HG02885 (cell line): Measurements from ENCODE around the gene NUDT2.
A peak's percentile ranks its signal among the peaks of the same experiment; 100 is the strongest.
"Not testable (repeated sequence)": the region's sequence is repeated elsewhere in the genome, so short reads cannot be mapped to it uniquely, and the experiment has no call there.

ENCODE experiments used
- ATAC-seq: cut with Tn5 transposase; IDR thresholded peaks from one replicate; pipeline ENCODE4 v1.9.1; 2021; ENCODE audit warnings: mild to moderate bottlenecking; ENCODE audit not compliant: unreplicated experiment, poor library complexity

Gene NUDT2

GRCh38 chr9:34368796-34369195, 39.4 kb downstream of the NUDT2 start:
- ATAC-seq = not testable (repeated sequence)

DNA sequence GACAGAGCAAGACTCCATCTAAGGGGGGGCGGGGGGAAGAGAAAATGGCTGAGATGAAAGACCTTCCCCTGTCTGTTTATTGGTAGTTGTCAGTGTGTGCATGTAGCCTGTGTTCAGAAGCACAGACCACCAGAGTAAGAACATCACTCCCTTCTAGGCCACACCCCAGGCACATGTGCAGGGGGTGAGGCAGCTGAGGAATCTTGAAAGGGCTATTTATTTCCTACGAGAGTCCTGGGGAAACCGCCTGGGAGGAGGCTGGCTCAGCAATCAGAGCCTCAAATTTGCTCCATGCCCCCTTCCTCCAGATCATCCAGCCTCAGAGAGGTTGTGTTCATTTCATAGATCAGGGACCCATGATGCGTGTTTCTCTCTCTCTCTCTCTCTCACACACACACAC, 40.3 kb downstream of the NUDT2 start:
- ATAC-seq = no peak

GRCh38 chr9:34370335-34370969, 41.1 kb downstream of the NUDT2 start:
- no peak for ATAC-seq

DNA sequence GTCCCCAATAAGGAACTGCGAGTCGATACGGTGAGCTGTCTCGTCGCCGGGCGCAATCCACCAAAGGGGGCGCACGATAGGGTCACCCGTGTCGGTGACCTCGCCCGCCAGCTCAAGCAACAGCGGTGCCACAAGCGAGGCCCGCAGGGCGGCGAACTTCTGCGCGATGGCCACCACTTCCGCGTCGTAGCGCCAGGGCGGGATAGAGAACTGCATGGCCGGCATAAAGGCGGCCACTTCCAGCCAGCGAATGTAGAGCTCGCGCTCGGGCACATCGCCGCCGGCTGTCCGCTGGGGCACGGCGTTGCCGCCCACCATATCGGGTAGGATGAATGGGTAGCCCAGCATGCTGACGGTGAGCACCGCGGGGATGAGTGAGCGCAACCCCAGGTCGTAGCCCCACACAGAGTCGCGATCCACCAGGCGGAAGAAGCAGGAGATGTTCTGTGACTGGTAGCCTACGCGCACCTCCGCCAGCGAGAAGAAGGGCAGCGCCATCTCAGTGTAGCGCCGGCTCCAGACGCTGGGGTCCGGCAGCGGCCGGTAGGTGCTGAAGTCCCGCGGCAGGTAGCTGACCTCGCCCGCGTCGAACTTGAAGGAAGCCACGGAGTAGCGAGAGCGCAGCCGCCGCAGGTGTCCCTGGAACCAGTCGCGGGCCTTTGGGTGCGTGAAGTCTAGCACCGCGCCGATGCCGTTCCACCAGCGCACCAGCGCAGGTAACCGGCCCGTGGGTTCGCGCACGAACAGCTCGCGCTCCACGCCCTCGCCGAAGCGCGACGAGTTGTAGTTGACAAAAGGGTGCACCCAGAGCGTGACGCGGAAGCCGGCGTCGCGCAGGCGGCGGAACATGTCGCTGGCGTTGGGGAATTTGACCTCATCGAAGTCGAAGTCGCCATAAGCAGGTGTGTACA, 41.9 kb downstream of the NUDT2 start:
- ATAC-seq = no peak

GRCh38 chr9:34371886-34372466, 42.6 kb downstream of the NUDT2 start:
- ATAC-seq = no peak

- no peak for ATAC-seq
Measured at GRCh38 chr9:34372467-34373011, 43.2 kb downstream of the NUDT2 start.

GRCh38 chr9:34373749-34374148, 44.4 kb downstream of the NUDT2 start:
- no peak for ATAC-seq

GRCh38 chr9:34374339-34374738, 45.0 kb downstream of the NUDT2 start:
- no peak for ATAC-seq

DNA sequence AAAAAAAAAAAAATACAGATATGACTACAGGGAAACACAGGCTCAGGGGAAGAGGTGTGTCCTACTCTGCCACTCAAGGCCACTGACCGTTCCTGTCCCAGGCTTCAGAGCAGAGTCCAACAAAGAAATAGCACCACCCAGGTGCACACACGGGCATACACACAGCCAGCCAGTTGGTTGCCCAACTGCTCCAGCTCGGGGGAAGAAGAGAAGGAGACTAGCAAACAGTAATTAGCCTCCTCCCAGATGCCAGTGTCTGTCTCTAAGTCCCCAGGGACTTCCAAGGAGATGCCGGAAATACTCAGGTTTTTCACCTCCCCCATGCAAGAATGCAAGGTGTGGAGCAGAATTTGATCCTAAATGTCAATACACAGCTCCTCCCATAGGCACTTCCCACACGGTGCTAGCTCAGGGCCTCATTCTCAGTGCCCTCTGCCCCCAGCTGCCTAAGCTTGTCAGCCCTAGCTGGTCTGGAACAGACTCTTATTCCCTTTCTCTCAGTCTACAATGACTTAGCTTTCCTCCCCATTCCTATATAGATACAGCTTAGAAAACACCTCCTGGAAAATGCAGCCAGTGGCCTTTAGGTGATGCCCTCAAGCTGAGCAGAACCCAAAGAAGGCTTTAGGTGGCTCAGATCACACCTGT, 45.7 kb downstream of the NUDT2 start:
- no peak for ATAC-seq

GRCh38 chr9:34375901-34376595, 46.7 kb downstream of the NUDT2 start:
- no peak for ATAC-seq

DNA sequence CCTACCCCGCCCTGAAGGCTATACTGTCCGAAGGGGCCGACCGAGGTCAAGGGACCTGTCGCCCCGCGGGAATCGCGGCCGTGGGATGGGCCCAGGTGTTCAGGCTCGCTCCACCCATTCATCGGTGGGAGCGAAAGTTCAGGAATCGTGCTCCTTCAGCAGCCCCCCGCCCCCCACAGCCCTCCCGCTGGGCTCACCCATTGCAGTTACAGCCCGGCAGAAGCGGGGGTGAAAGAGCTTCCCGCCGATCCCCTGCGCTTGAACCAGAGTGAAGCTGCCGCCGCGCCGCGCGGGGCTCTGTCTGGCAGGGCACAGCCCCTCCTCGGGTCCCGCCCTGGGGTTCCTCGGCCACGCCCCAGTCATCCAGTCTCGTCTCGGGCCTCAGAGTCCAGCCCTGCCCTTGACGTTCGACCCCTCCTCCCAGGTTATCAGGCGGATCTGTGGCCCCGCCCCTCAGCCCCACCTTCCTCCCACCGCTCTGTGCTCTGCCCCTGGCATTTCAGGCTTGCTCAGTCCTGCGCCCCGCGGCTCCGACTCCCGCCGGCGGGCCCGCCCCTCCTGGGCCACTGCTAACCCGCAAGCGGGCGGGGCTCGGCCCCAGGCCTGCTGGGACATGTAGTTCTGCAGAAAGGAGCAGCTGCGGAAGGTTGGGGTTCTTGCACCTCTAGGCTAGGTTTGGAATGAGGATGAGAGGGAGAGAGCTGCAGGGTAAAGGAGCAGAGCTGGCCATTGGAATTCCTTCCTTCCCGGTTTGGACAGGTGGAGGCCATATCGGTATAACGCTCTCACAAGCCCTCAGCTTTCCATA, 47.4 kb downstream of the NUDT2 start, which contains the start of gene MYORG:
MYORG (minus strand) TSS at position 303 of the 808 bp plus-strand sequence. CDS start 3,955 bp downstream, outside the sequence.
- peak; percentile 84 for ATAC-seq

- ATAC-seq = no peak
Measured at GRCh38 chr9:34377404-34377746, 48.0 kb downstream of the NUDT2 start.

DNA sequence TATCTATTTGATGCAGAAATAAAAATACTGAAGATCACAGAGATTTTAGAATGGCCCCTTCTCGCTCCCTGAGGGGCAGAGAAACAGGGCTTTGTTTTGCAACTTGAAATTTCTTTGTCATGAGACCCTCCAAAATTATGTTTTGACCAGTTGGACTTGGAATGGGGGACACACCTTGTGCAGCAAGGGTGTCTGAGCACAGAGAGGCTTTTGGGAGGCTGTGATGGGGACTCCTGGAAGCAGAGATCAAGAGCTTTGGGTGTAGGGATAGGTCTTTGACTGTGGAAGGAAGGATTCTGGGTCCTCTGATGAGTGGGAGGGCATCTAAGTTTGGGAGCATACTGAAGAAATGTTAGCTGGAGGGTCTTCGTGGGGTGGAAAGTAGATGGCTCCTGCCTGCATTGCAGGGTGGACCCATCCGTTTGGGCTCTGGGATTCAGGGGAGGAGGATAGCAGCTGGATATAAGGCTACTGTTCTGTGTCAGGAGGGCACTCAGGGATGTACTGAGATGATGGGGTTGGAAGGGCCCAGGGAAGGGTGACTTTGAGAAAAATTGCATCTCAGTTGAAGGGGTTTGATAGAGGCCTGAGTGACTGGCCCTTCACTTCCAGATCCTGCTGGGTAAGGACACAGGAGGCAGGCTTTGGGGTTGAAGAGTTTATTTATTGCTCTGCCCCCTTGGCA, 49.1 kb downstream of the NUDT2 start:
- no peak for ATAC-seq

DNA sequence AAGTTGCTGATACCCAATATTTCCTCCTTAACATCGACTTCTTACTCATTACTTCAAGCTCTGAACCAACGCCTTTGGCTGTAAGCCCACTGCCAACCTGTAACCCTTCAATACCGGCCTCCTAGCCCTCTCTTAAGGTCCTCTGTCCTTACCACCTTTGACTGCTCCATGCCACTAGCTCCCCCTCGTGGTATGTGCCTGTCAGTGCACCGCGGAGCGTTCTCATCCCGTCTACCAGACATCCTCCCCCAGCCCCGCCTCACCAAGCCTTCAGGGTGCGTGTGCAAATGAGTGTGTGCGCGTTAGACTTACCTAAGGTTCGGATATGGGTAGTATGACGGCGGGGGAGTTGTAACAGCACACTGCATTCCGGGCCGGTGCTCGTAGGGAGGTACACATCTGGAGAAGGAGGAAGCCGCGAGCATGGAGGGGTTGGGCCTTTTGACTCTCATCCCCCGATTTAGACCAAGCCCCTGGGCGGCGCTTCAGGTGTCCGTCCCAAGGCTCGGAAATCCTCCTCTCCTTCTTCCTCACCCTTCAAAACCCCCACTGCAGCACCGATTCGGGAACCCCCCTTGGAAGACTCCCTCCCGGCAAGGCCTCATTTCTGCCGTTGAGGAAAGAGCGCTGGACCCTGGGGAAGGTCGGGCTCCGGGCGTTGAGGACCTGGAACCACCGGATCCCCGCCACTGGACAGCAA, 50.1 kb downstream of the NUDT2 start:
- ATAC-seq = peak; percentile 34

DNA sequence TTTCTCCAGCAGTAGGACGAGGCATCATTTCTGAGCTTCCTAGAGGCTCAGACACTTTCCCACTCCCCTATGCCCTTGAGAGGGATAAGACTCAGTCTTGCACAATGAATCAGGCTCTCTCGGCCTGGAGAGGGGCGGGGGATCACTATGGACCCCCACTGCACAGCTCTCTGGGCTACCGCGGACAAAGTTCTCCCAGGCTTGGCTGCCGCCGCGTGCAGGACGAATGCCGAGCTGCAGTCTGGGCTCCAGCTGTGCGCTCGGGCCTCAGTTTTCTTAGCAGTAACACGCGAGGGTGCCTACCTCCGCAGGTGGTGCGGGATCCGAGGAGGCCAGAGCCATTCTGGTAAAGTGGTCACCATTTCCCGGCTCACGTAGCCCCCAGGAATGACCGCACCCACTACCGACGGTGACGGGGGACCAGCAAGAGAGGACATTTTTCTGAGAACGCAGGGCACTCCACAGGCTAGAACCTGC, 50.7 kb downstream of the NUDT2 start:
- ATAC-seq = no peak

DNA sequence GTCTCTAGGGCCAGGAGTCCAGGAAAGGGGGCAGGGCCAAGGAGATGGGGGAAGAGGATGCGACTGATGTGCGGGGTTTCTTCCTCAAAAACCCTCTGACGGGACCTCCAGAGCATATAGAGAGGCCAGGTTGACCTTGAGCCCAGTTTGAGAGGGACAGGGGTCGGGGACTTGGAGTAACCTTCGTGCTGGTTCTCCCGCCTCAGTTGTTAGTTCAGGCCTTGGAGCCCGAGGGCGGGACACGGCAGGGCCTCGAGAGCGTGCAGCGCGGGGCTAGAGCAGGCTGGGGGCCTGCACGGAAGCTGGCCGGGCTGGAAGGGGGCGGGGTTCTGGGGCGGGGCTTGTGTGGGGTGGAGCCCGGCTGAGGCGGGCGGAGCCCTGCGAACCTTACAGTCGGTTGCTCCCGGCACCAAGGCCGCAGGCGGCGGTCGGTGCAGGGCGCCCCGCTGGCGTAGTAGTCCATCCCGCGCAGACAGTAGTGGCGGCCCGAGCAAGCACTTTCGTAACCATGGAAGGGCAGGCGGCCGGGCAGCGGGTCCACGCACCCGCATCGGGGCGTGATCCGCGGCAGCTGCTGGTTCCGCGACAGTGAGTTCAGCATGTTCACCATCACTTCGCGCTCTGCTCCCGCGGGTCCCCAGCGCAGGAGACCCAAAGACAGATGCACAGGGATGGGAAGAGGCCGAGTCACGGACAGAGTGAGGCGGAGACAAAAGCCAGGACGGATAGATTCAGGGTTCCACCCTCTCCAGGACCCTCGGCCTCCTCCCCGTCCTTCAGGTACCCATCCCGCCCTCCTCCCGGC, 51.3 kb downstream of the NUDT2 start:
- peak; percentile 40 for ATAC-seq

DNA sequence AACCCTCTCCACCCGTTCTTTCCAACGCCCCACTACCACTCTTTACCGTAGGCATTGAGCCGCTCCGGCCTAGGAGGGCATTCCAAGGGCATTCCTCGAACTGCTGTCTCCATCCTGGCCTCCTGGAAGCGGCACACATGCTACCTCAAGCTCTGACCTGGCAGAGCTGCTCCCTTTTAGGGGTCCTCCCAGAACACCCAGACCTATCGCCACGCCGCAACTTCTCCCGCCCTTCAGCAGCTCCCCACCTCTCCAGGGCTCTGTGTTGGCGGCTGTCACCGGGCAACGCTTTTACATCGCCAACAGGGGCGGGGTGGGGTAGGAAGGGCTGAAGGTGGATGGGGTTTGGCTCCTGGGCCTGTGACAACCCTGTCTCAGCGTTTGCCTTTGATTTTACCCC, 52.0 kb downstream of the NUDT2 start:
- ATAC-seq = no peak
